SK-N-SH treated with all-trans-retinoic acid at 6 μM for 48 hours (cell line): ENCODE measurements around the gene TSKS.

Experiments used
- BACH2 ChIP-seq: fragments of 250-450 bp; sonication (Bioruptor Pico); IDR thresholded peaks from 2 replicates; pipeline ENCODE4 v1.9.0; 2021; ENCODE audit warnings: mild to moderate bottlenecking, borderline replicate concordance
- CREB5 ChIP-seq: fragments of 250-450 bp; sonication (Bioruptor Pico); IDR thresholded peaks from 2 replicates; pipeline ENCODE4 v1.5.1; 2020; ENCODE audit warnings: low read depth, mild to moderate bottlenecking, moderate library complexity
- ESRRG ChIP-seq: fragments of 250-450 bp; sonication (Bioruptor Pico); IDR thresholded peaks from 2 replicates; pipeline ENCODE4 v1.6.1; 2021; ENCODE audit warnings: mild to moderate bottlenecking
- GLIS3 ChIP-seq: fragments of 250-450 bp; sonication (Bioruptor Pico); IDR thresholded peaks from 2 replicates; pipeline ENCODE4 v1.5.0; 2020; ENCODE audit warnings: mild to moderate bottlenecking, moderate library complexity
- ISL1 ChIP-seq: fragments of 250-450 bp; sonication (Bioruptor Pico); IDR thresholded peaks from 2 replicates; pipeline ENCODE4 v2.1.2; 2022; ENCODE audit warnings: mild to moderate bottlenecking, moderate library complexity
- OSR1 ChIP-seq: fragments of 250-450 bp; sonication (Bioruptor Pico); IDR thresholded peaks from 2 replicates; pipeline ENCODE4 v1.8.0; 2022; ENCODE audit warnings: moderate library complexity, mild to moderate bottlenecking, inconsistent platforms
- PATZ1 ChIP-seq: fragments of 250-450 bp; sonication (Bioruptor Pico); IDR thresholded peaks from 2 replicates; pipeline ENCODE4 v1.8.0; 2020; ENCODE audit warnings: mild to moderate bottlenecking, moderate library complexity, borderline replicate concordance
- POU6F1 ChIP-seq: fragments of 250-450 bp; sonication (Bioruptor Pico); IDR thresholded peaks from 2 replicates; pipeline ENCODE4 v1.8.0; 2021; ENCODE audit warnings: low read depth, mild to moderate bottlenecking, moderate library complexity, borderline replicate concordance
- PPARA ChIP-seq: fragments of 250-450 bp; sonication (Bioruptor Pico); IDR thresholded peaks from 2 replicates; pipeline ENCODE4 v1.5.0; 2020; ENCODE audit warnings: mild to moderate bottlenecking, borderline replicate concordance
- SNAI2 ChIP-seq: fragments of 250-450 bp; sonication (Bioruptor Pico); IDR thresholded peaks from 2 replicates; pipeline ENCODE4 v1.5.0; 2020; ENCODE audit warnings: mild to moderate bottlenecking, moderate library complexity
- TCF4 ChIP-seq: fragments of 250-450 bp; sonication (Bioruptor Pico); IDR thresholded peaks from 2 replicates; pipeline ENCODE4 v1.8.0; 2021; ENCODE audit warnings: mild to moderate bottlenecking, moderate library complexity, borderline replicate concordance
- TSHZ2 ChIP-seq: fragments of 250-450 bp; sonication (Bioruptor Pico); IDR thresholded peaks from 2 replicates; pipeline ENCODE4 v1.5.0; 2020; ENCODE audit warnings: mild to moderate bottlenecking, moderate library complexity
- ZNF565 ChIP-seq: fragments of 450-650 bp; formaldehyde crosslinking; conservative IDR thresholded peaks from 2 replicates; pipeline ENCODE4 v1.5.0; 2020; ENCODE audit warnings: low read depth, mild to moderate bottlenecking, moderate library complexity

GRCh38 chr19:49779731-49780555, 16.8 kb upstream of the TSKS start:
- TF ChIP-seq PPARA (CRISPR knock-in tag), result no peak
- TF ChIP-seq PATZ1 (CRISPR knock-in tag), result no peak
- TF ChIP-seq SNAI2, result no peak
- no peak for TF ChIP-seq GLIS3 (CRISPR knock-in tag)
- TF ChIP-seq CREB5 (CRISPR knock-in tag), result no peak
- TF ChIP-seq TCF4, result no peak
- TF ChIP-seq ESRRG, result no peak
- TF ChIP-seq POU6F1 (CRISPR knock-in tag), result no peak
- TF ChIP-seq TSHZ2 (CRISPR knock-in tag), result no peak
- no peak for TF ChIP-seq ZNF565 (CRISPR knock-in tag)
- TF ChIP-seq BACH2 (CRISPR knock-in tag), result no peak
- TF ChIP-seq OSR1 (CRISPR knock-in tag), result no peak
- no peak for TF ChIP-seq ISL1
